ENCODE results near the gene IRF1.
A peak's percentile ranks its signal among the peaks of the same experiment; 100 is the strongest.
"Not testable (repeated sequence)": the region's sequence is repeated elsewhere in the genome, so short reads cannot be mapped to it uniquely, and the experiment has no call there.

Gene IRF1

GRCh38 chr5:132459983-132460838, 30.4 kb downstream of the IRF1 start:
- DNase-seq = peak; percentile 10

GRCh38 chr5:132459031-132459982, 31.3 kb downstream of the IRF1 start:
- peak; percentile 83 for DNase-seq

GRCh38 chr5:132458651-132459030, 31.9 kb downstream of the IRF1 start:
- DNase-seq = peak; percentile 78

- peak; percentile 61 for DNase-seq
Observed at GRCh38 chr5:132458226-132458560, 32.4 kb downstream of the IRF1 start.

GRCh38 chr5:132457371-132458225, 33.0 kb downstream of the IRF1 start:
- peak; percentile 85 for DNase-seq

GRCh38 chr5:132456987-132457361, 33.6 kb downstream of the IRF1 start:
- DNase-seq = no peak

GRCh38 chr5:132456296-132456986, 34.1 kb downstream of the IRF1 start:
- peak; percentile 66 for DNase-seq

- no peak for DNase-seq
Observed at GRCh38 chr5:132455614-132456115, 34.9 kb downstream of the IRF1 start.

- DNase-seq = no peak
Observed at GRCh38 chr5:132454361-132454760, 36.2 kb downstream of the IRF1 start.

GRCh38 chr5:132451387-132451786, 39.2 kb downstream of the IRF1 start:
- no peak for DNase-seq

GRCh38 chr5:132449060-132449459, 41.5 kb downstream of the IRF1 start:
- no peak for DNase-seq

GRCh38 chr5:132447196-132447595, 43.4 kb downstream of the IRF1 start:
- no peak for DNase-seq

- peak; percentile 54 for DNase-seq
Observed at GRCh38 chr5:132446621-132447020, 44.0 kb downstream of the IRF1 start.

GRCh38 chr5:132445930-132446329, 44.6 kb downstream of the IRF1 start:
- no peak for DNase-seq

GRCh38 chr5:132445640-132445923, 45.0 kb downstream of the IRF1 start:
- DNase-seq = no peak

- no peak for DNase-seq
Observed at GRCh38 chr5:132444841-132445639, 45.5 kb downstream of the IRF1 start.

- no peak for DNase-seq
Observed at GRCh38 chr5:132444061-132444460, 46.5 kb downstream of the IRF1 start.

- peak; percentile 88 for DNase-seq
Observed at GRCh38 chr5:132439521-132440089, 51.0 kb downstream of the IRF1 start.

- DNase-seq = no peak
Observed at GRCh38 chr5:132438917-132439316, 51.7 kb downstream of the IRF1 start.

GRCh38 chr5:132438267-132438645, 52.3 kb downstream of the IRF1 start:
- not testable (repeated sequence) for DNase-seq
